GM19043 (cell line): ENCODE measurements around the gene RAB31.
A peak's percentile ranks its signal among the peaks of the same experiment; 100 is the strongest.
"Not testable (repeated sequence)": the region's sequence is repeated elsewhere in the genome, so short reads cannot be mapped to it uniquely, and the experiment has no call there.

ENCODE experiments used
- ATAC-seq: cut with Tn5 transposase; IDR thresholded peaks from one replicate; pipeline ENCODE4 v1.9.1; 2021; ENCODE audit warnings: low read depth; ENCODE audit not compliant: unreplicated experiment

The RAB31 gene

DNA sequence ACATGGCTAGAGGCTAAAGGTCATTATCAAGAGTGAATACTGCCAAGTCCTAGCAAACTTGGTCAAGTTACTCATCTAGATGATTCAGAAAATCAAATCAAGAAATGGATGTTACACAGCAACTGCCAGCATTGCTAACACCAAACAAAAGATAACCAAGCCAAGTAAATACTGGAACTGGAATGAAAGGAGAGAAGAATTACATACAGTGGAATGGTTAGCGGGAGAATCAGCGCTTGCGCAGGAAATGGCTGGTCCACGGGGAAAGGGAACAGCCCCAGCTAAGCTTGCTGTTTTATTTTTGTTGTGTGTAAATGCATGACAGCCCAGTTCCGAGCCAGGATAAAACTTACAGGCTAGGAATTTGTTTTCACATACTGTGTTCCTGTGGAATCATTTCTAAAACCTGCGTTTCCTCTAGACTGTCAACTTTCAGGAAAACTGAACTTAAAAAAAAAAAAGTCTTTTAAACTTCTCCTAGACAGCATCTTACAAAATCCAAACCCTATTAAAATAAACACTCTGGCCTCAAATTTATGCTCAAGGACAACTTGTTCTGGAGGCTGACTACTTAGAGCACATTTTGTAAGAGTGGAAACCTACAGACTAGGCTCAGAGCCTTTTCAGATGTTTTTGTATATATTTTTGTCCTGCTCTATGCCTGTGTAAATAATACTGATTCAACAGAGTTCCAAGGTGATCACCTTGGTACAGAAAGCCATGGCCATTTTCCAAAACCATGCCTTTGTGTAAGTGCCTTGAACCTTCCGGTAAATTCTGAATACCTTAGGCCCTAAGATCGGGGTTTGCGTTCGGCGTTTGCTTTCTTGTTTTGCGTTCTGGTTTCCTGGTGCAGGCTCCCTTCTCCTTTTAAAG, 146.9 kb downstream of the RAB31 start:
- no peak for ATAC-seq

DNA sequence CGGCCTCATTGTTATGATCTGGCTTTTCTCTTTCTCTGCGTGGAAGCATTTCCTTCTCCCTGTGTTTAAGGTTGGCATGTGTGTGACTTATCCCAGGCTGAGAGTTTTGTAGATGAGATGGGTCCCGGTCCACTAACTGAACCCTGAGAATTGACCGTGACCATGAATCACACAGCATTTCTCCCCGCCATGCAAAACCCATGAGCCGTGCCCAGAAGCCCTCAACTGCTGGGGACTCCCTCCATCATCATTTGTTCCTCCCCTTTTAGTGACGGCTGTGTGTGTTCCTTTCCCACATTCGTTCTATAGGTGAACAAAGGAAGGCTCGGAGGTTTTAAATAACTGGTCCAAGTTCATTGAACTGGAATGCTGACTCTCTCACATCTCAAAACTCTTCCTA, 147.6 kb downstream of the RAB31 start:
- no peak for ATAC-seq

- no peak for ATAC-seq
Observed at GRCh38 chr18:9856092-9856491, 148.0 kb downstream of the RAB31 start.

GRCh38 chr18:9857479-9857998, 149.4 kb downstream of the RAB31 start:
- ATAC-seq: not testable (repeated sequence)

DNA sequence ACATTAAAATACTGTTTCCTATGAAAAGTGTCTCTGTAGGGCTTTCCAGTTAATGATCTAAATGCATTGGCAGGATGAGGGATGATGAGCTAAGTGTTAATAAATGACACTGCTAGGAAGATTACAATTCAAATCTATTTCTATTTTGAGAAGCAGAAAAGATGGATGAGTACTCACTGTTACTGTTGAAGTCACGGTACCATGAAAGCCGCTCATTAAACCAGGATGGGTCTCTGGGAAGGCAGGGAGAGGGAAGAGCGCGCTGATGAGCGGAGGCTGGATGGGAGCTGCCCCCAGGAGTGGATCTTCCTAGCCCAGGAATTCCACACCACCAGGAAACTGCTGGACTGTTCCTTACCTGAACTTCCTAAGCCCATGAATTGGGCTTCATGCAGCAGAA, 150.5 kb downstream of the RAB31 start:
- no peak for ATAC-seq

DNA sequence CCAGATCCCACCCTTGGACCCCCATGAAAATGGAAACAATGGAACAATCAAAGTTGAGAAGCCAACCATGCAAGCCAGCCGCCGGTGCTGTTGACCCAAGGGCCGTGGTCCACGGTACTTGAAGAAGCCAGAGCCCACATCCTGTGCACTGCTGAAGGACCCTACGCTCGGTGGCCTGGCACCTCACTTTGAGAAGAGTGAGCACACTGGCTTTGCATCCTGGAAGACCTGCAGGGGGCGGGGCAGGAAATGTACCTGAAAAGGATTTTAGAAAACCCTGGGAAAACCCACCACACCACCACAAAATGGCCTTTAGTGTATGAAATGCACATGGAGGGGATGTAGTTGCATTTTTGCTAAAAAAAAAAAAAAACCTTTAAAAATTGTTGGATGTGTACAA, 151.1 kb downstream of the RAB31 start:
- no peak for ATAC-seq

GRCh38 chr18:9860682-9861081, 152.6 kb downstream of the RAB31 start:
- ATAC-seq: no peak

DNA sequence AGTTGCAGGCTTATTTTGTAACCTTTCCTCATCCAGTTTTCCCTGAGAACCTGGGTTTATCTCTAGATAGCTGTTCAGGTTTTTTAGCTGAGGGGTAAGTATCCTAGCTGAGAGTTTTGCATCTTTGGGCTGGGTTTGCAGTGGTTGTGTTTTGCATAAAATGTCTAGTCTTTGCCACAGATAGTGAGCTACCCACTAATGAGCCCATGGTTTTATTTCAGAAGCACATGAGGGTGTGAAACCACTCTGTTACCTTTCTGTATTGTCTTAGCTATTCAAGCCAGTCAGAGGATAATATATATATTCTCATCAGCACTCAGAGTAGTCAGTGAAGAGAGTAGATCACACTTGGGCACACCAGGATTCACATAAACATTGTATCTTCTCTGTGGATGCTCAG, 153.1 kb downstream of the RAB31 start:
- ATAC-seq: peak; percentile 70

DNA sequence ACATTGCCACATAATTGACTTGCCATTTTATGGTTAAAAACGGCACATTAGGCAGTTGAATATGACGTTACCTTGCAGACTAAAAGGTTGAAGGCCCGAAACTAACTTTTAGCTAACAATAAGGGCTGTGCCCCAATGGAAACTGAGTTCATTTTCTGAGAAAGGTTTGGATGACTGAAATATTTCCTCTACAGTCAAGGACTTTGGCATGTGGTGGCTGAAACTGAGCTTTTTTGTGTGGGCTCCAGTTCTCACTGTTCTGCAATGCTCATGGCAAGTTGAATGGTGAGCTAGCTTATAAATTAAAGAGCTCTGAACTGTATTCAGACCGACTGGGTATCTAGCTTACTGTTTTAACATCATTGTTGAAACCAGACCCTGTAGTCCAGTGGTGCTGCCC, 153.8 kb downstream of the RAB31 start:
- no peak for ATAC-seq

DNA sequence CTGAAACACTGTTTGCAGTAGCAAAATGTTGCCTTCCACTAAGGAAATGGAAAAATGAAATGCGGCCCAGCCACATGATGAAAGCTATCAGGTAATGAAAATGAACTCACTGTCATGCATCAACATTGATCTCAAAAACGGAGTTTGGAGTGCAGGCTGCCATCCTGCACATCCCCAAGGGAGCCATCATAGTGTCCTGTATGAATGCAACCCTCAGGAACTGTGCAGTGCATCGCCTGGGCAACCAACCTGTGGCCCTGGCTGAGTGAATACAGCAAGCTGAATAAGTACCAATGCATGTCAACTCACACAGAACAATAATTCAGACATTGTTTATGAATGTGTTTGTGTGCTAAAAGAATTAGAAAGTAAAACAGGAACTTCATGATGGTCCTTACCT, 154.6 kb downstream of the RAB31 start:
- no peak for ATAC-seq

GRCh38 chr18:9863282-9863681, 155.2 kb downstream of the RAB31 start:
- no peak for ATAC-seq

GRCh38 chr18:9865764-9866490, 157.8 kb downstream of the RAB31 start:
- no peak for ATAC-seq

GRCh38 chr18:9866627-9867026, 158.5 kb downstream of the RAB31 start:
- no peak for ATAC-seq

GRCh38 chr18:9867071-9867594, 159.0 kb downstream of the RAB31 start:
- no peak for ATAC-seq

DNA sequence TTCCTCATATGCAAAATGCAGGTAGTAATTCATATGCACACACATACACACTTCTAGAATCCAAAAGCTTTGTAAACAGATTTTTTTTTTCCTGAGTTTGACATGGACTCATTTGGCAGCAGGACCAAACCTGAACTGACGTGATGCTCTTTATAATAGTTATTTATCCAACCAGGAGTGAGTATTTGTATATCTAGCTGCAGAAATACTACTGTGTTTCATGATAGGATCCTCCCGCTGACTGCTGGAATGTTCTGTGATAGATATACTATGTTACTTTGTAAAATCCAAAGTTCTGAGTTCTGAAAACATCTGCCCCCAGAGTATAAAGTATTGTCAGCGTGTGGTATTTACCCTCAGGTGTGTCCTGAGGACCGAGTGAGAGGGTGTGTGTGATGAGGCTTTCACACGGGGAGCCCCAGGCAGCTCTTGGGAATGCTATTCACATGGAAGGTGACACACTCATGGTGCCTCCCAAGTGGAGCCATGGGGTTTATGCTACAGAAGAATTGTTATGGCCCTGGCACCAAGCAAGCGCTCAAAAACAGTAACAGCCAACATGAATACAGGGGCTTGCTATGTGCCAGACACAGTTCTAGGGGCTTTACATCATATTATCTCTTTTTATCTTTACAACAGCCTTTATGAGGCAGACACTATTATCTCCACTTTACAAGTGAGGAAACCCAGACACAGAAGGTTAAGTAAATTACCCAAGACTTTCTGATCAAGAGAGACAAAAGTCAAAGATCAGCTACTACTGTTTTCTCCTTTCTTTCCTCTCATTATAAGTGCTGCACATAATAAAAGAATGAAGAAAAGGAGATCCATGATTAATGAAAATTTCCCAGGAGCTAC, 161.0 kb downstream of the RAB31 start:
- ATAC-seq: no peak

- ATAC-seq: no peak
Observed at GRCh38 chr18:9869715-9870430, 161.8 kb downstream of the RAB31 start.

GRCh38 chr18:9870431-9871008, 162.4 kb downstream of the RAB31 start:
- no peak for ATAC-seq

- no peak for ATAC-seq
Observed at GRCh38 chr18:9871244-9871746, 163.2 kb downstream of the RAB31 start.

- no peak for ATAC-seq
Observed at GRCh38 chr18:9872823-9873222, 164.7 kb downstream of the RAB31 start.
